ENCODE data around the gene ZBED5. TPM values are rescaled to one million over a fixed set of nuclear protein-coding genes. Genes with fewer than 3 reads are reported as not detected.
"Not testable (repeated sequence)": the region's sequence is repeated elsewhere in the genome, so short reads cannot be mapped to it uniquely, and the experiment has no call there.

Gene ZBED5
- total RNA-seq, 1 donor from 2014 or later = 19.5 TPM

DNA sequence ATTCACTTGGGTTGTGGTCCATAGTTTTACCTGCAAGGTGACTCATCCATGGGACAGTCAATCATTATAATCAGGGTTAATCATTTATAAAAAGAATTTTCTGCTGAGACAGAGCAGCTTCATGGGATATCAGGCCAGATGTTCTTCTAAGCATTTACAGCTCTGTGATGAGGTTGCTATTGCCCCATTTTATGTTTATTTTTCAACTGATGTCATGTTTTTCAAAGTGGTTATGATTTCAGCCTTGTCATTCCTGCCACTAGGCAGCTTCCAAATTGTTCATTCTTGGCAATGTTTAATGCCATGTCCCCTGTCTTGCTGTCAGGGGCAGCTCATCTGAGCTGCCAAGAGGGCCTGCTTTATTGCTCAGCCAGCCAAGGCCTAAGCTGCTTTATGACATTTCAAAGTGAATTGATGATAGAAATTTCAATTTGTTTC lies 35.9 kb upstream of the ZBED5 start:
- Histone ChIP-seq H3K4me3 (ENCODE audit: low read depth, low read length) (no peak overlapping the region), H3K36me3 (ENCODE audit: control insufficient read depth, insufficient read depth, low read length) (no peaks in the 10 kb centered on the region), H3K27me3 (ENCODE audit: control insufficient read depth, insufficient read depth, low read length) (no peaks in the 10 kb centered on the region)
- TF ChIP-seq CTCF (IDR thresholded peaks at IDR 0.05; ENCODE audit: insufficient read depth, low read length, severe bottlenecking) = peak; percentile 42
- DNase-seq (ENCODE audit: low read depth) (peak; percentile 50), FAIRE-seq (no peak)

DNA sequence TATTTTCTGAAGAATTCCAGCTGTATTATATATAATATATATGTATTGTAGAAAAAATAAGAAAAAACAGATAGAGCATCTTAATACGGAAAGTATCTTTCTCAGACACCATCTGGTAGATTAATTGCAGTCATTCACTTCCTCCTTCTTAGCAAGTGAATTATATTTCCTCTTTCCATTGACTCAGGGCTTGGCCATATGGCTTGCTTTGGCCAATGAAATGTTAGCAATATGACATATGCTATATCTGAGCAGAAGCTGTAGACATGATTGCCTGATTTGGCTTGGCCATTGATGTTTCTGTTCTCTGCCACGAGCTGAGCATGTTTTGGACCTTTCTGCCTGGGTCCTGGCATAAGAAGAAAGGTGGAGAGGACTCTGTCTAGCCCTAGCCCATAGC lies 34.4 kb upstream of the ZBED5 start:
- FAIRE-seq = no peak
- TF ChIP-seq CTCF (IDR thresholded peaks at IDR 0.05; ENCODE audit: insufficient read depth, low read length, severe bottlenecking) = no peak
- DNase-seq (ENCODE audit: low read depth) = no peak
- Histone ChIP-seq H3K36me3 (ENCODE audit: control insufficient read depth, insufficient read depth, low read length) (no peaks in the 10 kb centered on the region), H3K27me3 (ENCODE audit: control insufficient read depth, insufficient read depth, low read length) (no peaks in the 10 kb centered on the region), H3K4me3 (ENCODE audit: low read depth, low read length) (no peak overlapping the region)

DNA sequence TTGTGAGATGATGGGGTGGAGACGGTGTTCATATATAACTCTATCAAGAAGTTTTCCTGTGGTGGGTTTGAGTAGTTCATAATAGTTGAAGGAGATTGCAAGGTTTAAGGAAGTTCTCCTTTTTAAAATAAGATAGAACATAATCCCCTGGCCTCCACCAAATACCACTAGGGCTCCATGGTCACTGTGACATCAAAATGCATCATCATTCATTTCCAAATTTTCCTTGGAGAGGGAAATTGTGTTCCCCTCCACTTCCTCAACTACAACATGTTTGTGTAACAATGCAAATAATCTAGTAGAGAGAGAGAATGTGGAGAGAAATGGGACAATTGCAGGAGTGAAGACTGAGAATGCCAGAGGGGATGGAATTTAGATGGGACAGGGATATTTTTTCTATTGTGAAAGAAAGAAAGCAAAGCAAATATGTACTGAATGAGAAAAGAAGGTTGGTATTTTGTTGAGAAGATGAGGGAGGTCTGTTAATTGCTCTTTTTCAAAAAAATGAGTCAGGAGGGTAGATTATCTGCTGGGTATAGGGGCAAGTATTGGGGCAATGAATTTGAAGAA lies 33.4 kb upstream of the ZBED5 start:
- H3K4me3 ChIP-seq (ENCODE audit: low read depth, low read length) = no peak overlapping the region
- no peaks in the 10 kb centered on the region for H3K27me3 ChIP-seq (ENCODE audit: control insufficient read depth, insufficient read depth, low read length)
- no peak for TF ChIP-seq CTCF (IDR thresholded peaks at IDR 0.05; ENCODE audit: insufficient read depth, low read length, severe bottlenecking)
- FAIRE-seq = no peak
- no peaks in the 10 kb centered on the region for H3K36me3 ChIP-seq (ENCODE audit: control insufficient read depth, insufficient read depth, low read length)
- DNase-seq (ENCODE audit: low read depth) = no peak

GRCh38 chr11:10890083-10890482 lies 32.2 kb upstream of the ZBED5 start:
- DNase-seq (ENCODE audit: low read depth); H3K27me3 ChIP-seq (ENCODE audit: control insufficient read depth, insufficient read depth, low read length); H3K4me3 ChIP-seq (ENCODE audit: low read depth, low read length); FAIRE-seq; H3K36me3 ChIP-seq (ENCODE audit: control insufficient read depth, insufficient read depth, low read length): not testable (repeated sequence)

- no peak overlapping the region for H3K4me3 ChIP-seq (ENCODE audit: low read depth, low read length)
- no peak for FAIRE-seq
- no peaks in the 10 kb centered on the region for H3K27me3 ChIP-seq (ENCODE audit: control insufficient read depth, insufficient read depth, low read length)
- no peaks in the 10 kb centered on the region for H3K36me3 ChIP-seq (ENCODE audit: control insufficient read depth, insufficient read depth, low read length)
- no peak for TF ChIP-seq CTCF (IDR thresholded peaks at IDR 0.05; ENCODE audit: insufficient read depth, low read length, severe bottlenecking)
- no peak for DNase-seq (ENCODE audit: low read depth)
Measured at GRCh38 chr11:10887307-10887706, 29.5 kb upstream of the ZBED5 start.

GRCh38 chr11:10886652-10887250 lies 28.9 kb upstream of the ZBED5 start:
- no peak overlapping the region for H3K4me3 ChIP-seq (ENCODE audit: low read depth, low read length)
- DNase-seq (ENCODE audit: low read depth) = no peak
- FAIRE-seq = no peak
- no peaks in the 10 kb centered on the region for H3K27me3 ChIP-seq (ENCODE audit: control insufficient read depth, insufficient read depth, low read length)
- TF ChIP-seq CTCF (IDR thresholded peaks at IDR 0.05; ENCODE audit: insufficient read depth, low read length, severe bottlenecking) = no peak
- H3K36me3 ChIP-seq (ENCODE audit: control insufficient read depth, insufficient read depth, low read length) = no peaks in the 10 kb centered on the region

All from bronchial epithelial cell (primary cell).